DMS53 treated with DMSO at 0.1 percent for 48 hours (cell line): Measurements from ENCODE around the gene GPR143.
"Not testable (repeated sequence)": the region's sequence is repeated elsewhere in the genome, so short reads cannot be mapped to it uniquely, and the experiment has no call there.

ENCODE experiments used
- DNase-seq: peaks from one replicate; lab custom pipeline; 2025; ENCODE audit not compliant: unreplicated experiment; lab: John Stamatoyannopoulos, UW

GPR143 gene

DNA sequence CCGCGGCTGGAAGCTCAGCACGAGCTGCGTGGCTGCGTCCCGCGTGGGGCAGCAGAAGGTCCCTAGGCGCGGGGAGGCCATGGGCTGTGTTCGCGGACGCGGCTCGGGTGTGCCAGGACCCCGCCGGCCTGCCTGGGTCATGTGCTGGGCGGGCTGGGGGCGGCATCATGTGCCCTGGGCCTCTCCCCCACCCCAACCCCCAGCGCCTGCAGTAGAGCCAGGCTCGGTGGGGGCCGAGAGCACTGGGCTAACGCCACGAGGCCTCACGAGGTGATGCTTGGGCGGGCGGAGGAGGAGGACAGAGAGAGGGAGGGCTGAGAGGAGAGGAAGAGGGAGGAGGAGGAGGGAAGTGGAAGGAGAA, at the start of gene GPR143:
GPR143 (minus strand) TSS at position 111 of the 361 bp plus-strand sequence; CDS start at position 81, 30 bp downstream.
- DNase-seq = no peak

DNA sequence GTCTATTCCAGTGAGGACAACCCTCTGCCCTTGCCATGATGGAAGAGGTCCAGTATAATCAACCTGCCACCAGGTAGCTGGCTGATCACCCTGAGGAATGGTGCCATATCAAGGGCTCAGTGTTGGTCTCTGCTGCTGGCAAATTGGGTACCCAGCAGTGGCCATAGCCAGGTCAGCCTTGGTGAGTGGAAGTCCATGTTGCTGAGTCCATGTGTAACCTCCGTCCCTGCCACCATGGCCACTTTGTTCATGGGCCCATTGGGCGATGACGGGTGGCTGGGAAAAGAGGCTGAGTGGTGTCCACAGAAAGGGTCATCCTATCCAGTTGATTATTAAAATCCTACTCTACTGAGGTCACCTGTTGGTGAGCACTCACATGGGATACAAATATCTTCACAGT, 45.4 kb upstream of the GPR143 start:
- DNase-seq = not testable (repeated sequence)

GRCh38 chrX:9809876-9810275, 44.2 kb upstream of the GPR143 start:
- DNase-seq = not testable (repeated sequence)

DNA sequence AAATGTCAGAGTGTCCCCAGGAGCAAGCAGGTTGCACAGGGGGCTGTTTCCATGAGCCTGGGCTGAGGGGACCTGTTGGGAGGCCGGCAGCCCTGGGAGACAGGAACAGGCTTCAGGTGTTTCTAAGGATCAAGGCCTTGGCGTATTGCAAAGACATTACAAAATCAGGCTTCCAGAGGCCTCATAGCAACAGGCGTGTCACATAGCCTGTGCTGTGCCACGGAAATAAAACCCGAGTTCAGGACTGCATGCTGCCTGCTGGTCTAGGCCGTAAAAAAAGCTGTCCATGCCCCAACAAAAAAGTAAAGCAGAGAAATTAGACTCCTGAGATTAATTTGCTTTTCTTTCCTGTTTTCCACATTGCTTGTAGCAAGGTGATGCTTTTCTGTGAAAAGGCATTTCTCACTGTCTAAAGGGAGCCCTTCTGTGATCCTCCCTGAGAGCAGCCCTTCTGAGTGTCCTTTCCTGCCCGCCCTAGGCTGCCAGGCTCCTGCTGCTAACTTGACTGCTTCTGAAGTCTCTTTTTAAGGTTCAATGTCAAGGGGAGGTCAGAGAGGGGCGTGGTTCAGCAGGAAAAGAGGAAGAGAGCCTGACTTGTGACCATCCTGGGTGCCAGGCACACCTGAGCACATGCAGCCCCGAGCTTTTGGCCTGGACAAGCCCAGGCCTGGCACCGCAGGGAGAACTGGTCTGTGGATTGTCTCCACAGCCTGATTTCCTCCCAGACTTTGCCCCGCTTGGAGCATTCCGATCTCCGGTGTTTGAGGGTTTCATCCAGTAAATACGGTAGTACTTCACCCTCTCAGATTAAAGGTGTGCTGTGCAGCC, 41.9 kb upstream of the GPR143 start:
- no peak for DNase-seq

- no peak for DNase-seq
Observed at GRCh38 chrX:9805956-9806355, 40.3 kb upstream of the GPR143 start.

DNA sequence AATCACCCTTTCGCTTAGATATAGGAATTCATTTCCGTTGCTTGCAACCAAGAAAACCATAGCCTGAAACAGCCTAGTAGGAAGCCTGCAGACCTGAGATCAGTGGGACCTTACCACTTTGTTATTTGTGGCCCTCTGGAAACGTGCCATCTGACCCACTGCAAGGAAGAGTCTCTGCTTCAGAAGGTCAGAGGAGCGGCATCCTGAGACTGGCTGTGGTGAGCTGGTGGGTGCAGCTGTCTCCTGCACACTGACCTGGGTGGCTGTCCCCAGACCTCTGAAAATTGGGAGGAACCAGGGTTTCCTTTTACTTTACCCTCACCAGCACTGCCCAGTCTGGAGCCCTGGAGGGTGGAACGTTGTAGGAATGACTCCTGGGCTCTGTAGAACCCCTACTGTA, 38.8 kb upstream of the GPR143 start:
- no peak for DNase-seq

DNA sequence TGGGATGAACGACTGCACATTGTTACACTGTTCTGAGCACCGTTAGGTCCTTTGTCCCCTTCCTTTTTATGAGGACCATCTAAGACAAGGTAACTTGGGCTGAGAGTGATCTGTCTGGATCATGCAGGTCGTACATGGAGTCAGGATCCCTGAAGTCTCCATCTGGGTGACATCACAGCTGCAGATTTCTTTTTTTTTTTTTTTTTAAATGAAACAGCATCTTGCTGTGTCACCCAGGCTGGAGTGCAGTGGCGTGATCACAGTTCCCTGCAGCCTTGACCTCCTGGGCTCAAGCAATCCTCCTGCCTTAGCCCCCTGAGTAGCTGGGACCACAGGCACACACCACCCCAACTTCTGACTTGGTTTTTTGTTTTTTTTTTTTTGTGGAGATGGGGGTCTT, 37.1 kb upstream of the GPR143 start:
- DNase-seq = no peak

DNA sequence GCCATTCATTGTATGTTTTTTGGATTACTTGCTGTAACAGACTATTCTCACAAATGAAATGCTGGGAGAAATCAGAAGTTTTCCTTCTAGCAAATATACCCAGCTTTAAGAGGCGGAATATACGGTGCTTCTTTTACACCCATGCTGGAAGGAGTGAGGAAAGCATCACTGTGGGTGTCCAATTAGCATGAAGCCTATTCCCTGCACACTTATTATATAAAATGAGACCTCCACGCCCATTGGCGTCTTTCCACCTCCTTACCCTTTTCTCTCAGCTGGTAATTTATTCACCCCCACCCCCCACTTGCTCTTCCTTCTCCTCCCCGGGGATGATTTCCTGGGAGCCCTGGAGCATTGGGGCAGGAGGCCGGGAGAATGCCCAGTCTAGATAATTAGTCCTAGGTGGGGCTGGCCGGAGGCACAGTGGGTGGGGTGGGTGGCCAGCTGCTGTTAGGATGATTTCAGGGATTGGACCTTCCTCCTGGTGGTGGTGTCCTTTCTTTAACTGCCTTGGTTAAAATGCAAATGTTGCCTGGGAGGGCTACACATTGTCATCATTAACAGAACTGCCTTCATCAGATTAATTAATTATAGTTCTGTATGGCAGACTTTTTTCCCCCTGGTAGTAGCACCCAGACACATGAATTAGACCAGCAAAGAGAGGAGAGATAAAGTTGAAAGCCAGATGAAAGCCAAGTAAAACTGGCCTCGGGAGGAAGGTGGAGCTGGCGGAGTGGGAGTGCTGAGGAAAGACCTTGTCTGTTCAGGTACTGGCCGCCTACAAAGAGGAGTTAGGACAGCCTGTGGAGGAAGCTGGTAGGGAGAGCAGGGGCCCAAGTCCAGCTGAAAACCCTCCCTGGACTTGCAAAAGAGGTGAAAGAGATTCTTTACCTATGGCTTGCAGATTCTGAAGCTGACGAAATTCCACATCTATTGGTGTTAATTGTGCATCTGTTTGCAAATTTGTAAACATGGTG, 32.0 kb upstream of the GPR143 start:
- DNase-seq = no peak

DNA sequence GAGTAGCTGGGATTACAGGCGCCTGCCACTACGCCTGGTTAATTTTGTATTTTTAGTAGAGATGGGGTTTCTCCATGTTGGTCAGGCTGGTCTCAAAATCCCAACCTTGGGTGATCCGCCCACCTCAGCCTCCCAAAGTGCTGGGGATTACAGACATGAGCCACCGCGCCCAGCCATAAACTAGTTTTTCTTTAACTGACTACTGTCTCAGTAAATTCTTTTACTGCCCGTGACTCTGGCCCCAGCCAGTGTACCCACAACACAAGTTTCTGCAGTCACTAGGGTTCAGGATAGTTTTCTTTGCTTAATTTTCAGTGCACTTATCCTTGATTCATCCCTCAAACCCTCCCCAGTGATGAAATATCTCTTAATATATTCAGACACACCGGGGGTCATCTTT, 28.8 kb upstream of the GPR143 start:
- no peak for DNase-seq

DNA sequence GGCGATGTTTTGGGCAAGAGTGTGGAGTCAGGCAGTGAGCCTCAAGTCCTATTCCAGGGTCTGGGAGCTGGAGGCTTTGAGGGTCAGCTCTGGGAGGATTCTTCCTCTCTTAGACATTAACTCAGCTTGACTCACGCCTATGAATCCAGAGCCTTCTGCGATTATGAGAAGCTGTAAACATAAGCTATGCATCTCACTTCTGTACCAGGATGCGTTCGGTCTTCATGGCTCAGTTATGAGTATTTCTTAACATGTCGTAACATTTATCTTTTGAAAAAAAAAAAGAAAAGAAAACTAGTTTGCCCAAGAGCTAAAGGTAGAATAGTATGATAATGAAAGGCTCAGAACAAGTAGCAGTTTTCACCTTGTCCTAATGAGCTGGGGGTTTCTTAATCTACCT, 25.2 kb upstream of the GPR143 start:
- DNase-seq = no peak

GRCh38 chrX:9789555-9789954, 23.9 kb upstream of the GPR143 start:
- no peak for DNase-seq

GRCh38 chrX:9788911-9789310, 23.3 kb upstream of the GPR143 start:
- no peak for DNase-seq

DNA sequence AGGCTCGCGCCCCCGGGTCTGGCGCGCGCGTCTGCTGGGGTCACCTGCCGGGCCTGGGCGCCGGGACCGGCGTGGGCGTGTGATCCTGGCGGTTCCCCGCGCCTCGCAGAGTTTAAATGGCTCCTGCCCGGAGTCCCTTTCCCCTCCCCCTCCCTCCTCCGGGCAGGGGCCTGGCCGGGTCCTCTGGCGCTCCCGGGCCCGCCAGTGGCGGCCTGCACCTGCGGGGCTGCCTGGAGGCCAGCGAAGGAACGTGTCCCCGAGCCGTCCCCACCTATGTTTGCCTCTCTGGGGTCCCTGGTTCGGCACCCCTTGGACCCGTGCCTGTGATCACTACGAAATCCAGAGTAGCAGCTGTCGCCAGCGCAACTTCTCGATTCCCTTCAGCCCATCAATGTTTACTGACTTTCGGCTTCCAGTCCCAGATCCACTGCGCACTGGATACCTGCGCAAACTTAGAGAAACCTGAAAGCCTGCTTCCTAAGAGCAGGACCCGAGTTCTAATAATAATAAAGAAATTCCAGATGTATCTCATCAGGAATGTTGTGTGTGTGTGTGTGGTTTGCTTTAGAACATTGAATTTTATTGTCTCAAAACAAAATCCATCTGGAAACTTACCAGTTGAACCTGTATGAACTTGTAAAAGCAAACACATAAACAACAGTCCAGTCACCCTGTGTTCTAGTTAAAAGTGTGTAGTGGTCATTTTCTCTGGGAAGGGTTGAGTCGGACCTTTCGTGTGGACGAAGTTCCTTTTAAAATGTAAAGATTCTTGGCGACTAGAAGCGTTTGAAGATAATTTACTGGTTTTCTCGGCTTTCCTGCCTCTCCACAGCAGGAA, 21.4 kb upstream of the GPR143 start:
- no peak for DNase-seq

- DNase-seq = no peak
Observed at GRCh38 chrX:9785944-9786797, 20.5 kb upstream of the GPR143 start, which contains the start of gene SHROOM2. SHROOM2 (plus strand) TSS chrX:9786429; CDS start chrX:9786546, 117 bp downstream.

DNA sequence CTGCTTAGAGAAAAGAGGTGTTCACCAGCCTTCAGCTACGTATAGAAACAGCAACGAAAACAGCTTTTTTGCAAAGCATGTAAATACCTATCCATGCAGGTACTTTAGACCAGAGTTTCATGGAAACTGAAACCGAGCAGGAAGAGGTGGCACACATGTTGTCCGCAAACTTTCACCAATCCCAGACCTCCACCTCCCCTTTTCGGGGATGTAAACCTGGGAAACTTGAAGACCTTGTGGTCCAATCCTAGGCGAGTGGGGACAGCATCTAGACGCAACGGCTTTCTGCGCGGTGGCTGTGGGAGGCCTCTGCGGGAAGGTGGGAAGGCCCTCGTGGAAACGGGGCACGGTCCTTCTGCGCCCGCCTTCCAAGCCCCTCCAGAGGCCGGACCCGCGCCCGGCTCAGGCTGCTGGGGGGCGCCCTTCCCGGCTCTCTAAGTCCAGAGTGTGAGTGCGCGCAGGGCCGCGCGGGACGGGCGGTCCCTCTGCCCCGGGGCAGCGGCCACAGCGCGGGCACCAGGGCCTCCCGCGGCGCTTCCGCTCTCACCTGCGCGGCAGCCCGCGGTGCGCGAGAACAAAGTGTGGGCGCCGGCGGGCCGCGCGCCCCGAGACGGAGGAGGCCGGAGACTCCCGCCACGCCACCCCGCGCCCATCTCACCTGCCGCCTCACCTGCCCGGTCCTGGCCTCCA, 19.8 kb upstream of the GPR143 start:
- no peak for DNase-seq

GRCh38 chrX:9784332-9784731, 18.7 kb upstream of the GPR143 start:
- no peak for DNase-seq

- no peak for DNase-seq
Observed at GRCh38 chrX:9781941-9782340, 16.3 kb upstream of the GPR143 start.

DNA sequence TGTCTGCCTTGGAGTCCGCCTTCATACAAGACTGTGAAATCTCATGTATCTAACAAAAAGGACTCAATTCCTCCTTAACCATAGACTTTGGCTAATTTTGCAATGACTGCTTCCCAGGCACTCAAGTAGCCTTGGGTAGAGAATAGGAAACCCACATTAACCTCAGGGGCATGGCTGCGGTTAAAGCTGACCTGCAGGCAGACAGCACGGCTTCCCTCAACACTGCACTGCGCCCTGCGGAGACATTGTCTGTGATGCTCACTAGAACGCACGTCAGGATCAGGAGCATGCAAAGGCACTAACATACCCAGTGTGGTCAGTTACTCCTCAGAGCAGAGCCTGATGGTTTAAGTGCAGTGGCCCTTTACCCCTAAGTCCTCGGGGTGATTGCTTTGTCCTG, 10.3 kb upstream of the GPR143 start:
- DNase-seq = no peak

DNA sequence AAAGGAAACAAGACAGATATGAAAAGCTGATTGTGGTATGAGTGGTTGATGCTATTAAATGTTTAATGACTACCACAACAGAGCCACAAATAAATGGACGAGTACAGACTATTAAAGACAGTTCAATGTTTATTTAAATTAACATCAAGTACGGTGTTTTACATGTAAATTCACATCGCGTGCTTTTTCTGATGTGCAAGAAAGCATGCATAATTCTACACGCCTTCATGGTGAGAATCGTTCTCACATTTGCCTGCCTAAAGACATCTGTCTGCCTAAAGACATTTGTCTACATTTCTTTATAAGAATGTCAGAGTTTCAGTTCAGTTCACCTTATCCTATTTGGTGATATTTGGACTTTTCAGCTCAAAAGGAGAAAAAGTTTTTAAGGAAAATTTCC, 7.3 kb upstream of the GPR143 start:
- DNase-seq = no peak
